Smooth muscle cell of the brain vasculature (primary cell): ENCODE data around the gene SPTLC1.
"Not testable (repeated sequence)": the region's sequence is repeated elsewhere in the genome, so short reads cannot be mapped to it uniquely, and the experiment has no call there.

Experiments used
- DNase-seq: peaks from one replicate; pipeline ENCODE4 v3.0.0-alpha.2; 2012; ENCODE audit warnings: low read depth, low spot score

The SPTLC1 gene

DNA sequence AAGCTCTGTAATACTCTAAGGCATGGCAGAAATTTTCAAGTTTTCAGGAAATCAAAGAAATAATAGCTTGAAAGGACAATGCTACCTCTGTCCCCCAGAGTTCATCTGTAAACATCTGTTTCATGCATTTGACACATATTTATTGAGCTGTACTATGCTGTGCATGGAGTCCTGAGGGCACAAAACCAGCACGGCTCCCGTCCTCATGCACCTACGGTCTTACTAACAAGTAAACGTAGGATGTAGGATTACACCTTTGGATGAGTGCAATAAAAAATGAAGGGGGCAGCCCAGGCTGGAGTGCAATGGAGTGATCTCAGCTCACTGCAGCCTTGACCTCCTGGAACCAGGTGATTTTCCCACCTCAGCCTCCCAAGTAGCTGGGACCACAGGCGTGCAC lies 81.9 kb downstream of the SPTLC1 start:
- no peak for DNase-seq

DNA sequence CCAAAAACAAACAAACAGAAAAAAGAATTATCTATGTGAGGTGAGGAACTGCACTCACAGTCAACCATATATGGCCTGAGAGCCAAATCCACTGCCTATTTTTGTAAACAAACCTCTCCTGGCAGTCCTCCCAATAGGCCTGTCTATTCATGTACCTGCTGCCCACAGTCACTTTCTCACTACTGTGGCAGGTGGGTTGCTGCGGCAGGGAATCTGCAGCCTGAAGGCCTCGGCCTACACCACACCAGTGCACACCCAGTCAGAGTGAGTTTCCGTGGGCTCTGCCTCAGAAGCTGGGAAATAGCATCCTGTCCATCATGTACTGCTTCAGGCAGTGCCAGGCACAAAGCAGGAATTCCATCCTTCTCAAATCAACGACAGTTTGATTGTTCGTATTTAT lies 82.3 kb downstream of the SPTLC1 start:
- no peak for DNase-seq

DNA sequence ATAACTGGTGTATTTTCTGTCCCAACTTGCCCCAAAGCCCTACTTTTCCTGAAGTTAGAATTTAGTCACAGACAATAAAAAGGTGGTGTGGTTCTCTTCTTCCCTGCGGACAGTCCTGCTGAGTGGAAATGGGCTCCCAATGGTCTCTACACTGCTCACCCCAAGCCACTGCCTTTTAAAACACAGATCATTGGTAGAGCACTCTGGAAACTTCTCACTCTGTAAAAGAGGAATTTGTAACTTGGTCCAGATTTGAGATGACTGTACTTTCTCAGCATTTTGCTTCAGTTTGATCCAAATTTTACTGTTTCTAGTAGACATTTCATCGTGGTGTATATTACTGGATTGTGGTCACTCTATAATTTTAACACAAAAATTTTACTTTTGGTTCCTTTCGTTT lies 84.8 kb downstream of the SPTLC1 start:
- no peak for DNase-seq

DNA sequence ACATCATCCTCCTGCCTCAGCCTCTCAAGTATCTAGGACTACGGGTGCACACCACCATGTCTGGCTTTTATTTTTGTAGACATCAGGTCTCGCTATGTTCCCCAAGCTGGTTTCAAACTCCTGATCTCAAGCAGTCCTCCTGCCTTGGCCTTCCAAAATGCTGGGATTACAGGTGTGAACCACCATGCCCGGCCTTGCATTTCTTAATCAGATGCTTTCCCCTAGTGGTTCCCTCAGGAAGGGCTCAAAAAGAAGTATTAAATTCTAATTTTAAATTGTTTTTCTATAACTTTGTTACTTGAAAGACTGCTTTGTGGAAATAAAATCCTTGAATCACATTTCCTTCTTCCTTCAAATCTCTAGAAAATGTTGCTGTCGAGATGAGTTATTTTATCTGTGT lies 85.7 kb downstream of the SPTLC1 start:
- DNase-seq = no peak

DNA sequence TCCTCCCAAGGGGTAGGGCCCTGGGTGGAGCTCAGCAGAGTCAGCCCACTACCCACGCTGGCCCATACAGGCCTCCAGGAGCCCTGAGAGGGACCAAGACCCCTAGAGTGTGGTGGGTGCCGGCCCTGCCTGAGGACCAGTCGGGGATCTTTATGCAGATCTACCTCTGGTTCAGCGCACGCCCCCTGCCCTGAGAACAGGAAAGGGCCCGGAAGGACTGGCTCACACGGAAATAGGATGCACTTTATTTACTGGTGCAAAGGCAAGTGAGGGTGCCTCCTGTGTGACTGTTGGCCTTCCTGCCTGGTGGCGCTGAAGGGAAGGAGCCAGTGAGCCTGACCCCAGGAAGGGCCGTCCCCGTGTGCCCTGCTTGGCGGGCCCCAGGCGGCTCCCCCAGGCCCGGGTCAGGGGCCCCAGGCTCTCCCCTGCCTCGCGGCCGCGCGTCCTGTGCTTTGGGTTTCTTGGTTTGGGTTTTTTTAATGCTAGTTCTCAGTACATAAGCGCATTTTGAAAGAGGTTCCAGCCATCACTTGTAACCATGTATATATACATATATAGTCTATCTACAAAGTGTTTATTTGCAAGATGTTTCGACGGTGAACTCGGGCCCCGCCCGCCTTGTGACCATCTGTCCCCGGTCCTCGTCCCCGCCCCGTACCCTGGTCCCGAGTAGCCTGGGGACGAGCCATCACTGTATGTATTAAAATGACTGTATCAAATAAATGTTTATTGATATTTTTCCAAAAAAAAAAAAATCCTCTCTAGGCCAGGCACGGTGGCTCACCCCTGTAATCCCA lies 88.8 kb downstream of the SPTLC1 start:
- no peak for DNase-seq

DNA sequence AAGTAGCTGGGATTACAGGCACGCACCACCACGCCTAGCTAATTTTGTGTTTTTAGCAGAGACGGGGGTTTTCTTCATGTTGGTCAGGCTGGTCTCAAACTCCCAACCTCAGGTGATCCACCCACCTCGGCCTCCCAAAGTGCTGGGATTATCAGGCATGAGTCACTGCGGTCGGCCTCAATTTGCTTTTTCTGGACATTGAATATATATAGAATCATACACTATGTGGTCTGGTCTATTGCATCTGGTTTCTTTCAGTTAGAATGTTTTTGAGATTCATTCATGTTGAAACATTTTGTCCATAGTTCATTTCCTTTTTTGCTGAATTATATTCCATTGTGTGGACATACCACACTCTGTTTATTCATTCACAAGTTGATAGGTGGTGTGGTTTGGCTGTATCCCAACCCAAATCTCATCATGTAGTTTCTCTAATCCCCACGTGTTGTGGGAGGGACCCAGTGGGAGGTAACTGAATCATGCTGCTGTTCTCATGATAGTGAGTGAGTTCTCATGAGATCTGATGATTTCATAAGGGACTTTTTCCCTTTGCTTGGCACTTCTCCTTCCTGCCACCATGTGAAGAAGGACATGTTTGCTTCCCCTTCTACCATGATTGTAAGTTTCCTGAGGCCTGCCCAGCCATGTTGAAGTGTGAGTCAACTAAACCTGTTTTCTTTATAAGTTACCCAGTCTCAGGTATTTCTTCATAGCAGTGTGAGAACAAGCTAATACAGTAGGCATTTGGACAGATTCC lies 93.2 kb downstream of the SPTLC1 start:
- peak; percentile 85 for DNase-seq

DNA sequence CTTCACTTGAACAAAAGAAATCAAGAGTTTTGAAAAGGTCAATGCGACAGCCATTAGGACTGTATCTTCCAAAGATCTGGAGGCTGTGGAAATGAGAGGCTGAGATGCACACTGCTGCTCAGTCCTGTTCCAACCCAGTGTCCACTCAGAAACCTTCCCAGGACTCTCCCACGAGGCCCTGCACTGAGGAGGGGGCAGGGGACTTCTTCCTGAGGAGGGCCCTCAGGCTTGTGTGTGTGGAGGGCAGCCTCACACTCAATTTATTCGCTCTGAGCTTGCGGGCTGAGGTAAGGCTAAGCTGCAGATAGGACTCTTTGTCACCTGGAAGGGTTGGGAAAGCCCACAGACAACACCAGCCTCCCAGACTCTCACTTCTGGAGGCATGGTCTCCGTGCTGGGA lies 95.6 kb downstream of the SPTLC1 start:
- no peak for DNase-seq

DNA sequence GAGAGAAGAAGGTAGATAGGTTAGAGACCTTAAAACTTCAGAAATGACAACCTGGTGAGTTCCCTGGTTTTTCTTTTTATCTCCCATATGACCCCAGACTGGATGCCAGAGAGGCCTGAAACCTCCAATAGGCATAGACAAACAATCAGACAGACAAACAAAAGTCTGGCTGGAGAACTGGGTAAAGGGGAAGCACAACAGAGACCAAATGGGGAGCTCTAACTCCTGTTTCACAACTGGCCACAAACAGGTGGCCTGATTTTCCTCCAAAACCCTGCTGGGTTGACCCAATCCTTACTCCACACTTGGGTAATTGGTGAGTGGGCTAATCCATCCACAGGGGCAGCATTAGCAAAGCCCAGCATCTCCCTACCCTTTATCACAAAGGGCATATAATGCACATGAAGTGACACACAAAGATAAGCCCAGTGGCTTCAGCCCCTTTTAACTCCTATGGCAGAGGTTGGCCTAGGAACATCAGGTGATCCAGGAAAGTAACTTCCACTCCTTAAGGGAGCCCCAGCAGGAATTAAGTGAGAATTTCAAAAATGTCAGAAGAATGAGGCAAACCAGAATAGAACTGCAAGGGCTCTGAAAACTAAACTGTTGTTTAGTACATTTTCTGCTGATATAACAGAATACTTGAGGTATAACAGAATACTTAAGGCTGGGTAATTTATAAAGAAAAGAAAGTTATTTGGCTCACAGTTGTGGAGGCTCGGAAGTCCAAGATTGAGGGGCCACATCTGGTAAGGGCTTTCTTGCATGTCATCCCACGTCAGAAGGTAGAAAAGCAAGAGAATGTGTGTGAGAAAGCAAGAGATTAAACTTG lies 104.3 kb downstream of the SPTLC1 start:
- DNase-seq = no peak

DNA sequence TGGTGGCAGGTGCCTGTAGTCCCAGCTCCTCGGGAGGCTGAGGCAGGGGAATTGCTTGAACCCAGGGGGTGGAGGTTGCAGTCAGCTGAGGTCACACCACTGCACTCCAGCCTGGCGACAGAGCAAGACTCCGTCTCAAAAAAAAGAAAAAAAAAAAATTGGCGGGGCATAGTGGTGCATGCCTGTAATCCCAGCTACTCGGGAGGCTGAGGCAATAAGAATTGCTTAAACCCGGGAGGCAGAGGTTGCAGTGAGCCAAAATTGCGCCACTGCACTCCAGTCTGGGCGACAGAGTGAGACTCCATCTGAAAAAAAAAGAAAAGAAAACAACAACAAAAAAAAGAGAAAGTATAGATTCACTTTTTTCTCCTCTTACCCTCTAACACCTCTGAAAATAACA lies 105.0 kb downstream of the SPTLC1 start:
- DNase-seq = not testable (repeated sequence)

DNA sequence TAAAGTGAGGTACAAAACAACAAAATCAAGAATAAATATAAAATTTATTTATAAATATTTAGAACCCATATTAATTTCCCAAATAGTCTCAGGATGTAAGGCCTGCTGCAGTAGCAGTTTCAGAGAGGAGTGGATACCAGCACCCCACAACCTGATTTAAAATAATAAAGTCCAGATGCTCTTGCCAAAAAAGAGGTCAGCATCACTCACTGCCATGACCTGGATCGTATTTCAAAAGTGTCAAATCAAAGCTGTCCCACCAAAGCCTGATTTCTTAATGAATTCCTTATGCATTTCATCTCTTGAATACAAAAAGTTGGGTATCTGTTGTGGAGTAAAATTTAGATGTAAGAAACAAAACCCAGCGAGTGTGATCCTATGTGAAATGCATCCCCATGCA lies 107.2 kb downstream of the SPTLC1 start:
- no peak for DNase-seq

DNA sequence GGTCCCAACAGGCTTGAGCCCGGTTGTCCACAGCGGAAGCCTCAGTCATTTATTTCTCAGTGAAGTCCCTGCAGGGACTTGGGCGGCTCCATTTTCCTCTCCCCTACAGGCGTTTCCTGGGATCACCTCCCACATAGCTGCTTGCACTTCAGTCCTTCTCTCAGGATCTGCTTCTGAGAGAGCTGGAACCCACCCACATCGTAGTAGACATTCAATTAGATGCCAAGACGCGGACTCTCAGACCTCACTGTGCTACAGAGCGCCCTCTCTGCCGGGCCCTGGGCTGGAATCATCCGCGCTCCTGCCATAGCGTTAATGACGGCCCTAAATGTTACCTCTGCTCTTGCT lies 111.2 kb downstream of the SPTLC1 start:
- no peak for DNase-seq

DNA sequence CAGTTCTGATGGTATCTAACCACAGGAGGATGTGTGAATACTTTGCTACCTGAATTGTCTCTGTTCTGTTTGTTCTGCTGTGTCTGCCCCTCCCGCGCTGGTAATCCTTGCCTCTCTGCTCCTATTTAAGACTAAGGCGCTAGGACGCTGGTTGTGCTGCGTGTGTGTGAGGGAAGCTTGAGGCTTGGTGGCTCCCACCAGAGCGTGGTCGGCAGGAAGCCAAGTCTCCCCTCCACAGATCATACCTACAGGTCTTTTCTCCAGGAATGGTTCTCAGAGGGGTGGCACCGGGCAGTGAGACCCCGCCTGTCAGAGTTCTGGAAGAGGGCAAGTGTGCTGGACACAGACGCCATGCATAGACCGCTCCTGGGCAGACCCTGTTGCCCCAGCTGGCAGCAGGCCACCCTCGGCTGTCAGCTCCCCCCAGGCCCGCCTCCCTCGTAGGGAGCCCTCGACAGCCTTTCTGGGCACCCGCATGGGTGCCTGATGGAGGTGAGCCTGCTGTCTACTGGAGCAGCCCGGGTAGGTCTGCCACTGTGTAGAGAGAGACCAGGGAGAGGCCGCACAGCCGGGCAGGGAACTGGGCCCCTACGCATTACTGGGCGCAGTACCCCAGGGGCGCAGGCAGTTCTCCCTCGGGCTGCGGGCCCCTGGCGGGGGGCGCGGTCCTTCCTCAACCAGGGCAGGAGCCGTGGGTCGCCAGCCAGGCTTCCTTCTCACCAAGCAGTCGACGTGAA lies 111.7 kb downstream of the SPTLC1 start:
- no peak for DNase-seq

DNA sequence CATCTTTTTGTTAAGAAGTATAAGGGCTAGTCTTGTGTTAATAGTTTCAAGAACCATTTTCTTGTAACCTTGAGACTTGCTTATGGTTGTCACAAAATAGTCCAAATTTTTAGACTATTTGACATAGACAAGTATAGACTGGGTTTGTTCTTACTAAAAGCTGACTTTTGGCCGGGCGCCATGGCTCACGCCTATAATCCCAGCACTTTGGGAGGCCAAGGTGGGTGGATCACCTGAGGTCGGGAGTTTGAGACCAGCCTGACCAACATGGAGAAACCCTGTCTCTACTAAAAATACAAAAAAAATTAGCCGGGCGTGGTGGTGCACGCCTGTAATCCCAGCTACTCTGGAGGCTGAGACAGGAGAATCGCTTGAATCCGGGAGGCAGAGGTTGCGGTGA lies 113.3 kb downstream of the SPTLC1 start:
- DNase-seq = not testable (repeated sequence)

DNA sequence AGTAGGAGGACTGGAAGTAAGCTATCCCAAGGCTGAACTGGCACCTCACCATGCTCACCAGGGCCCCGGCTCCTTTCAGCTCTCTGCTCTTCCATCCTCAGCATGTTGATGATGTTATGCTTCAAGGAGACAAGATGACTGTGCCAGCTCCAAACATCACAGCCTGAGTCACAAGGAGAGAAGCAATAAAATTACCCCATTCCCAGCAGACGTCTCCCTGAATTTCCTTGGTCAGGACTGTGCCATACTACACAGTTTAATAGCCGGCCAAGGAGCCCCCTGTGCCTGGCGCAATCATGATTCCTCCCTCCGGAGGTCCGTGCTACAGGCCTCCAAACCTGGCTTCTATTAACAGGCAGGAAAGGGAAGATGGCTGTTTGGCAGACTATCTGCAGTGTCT lies 114.0 kb downstream of the SPTLC1 start:
- DNase-seq = no peak

DNA sequence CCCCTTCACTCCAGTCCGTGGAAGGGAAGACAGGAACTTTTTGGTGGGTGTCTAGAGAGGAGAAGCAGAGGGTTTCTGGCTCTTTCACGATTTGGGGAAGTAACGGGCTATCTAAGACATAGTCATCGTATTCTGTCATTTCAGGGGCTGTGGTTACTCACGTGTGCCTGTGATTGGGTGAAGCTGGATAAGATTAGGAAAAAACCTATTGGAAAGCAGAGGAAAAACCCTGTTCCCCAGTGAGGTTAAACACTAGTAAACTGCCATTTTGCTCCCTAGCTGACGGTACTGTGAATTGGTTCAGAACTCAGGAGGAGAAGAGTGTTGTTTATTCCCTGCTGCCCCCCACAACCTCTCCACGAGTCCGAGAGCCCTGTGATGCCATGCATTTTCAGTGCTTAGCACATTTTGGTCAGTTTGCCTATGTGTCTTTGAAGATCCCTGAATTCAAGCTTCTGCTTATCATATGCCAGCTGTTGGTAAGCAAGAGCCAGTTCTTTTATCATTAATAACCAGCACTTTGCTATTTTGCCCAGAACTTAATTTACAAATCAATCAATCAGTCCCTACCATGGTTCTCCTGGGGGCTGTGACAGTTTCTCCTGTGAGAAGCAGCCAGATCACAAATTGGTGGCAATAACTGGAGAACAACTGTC lies 120.1 kb downstream of the SPTLC1 start:
- DNase-seq = no peak

DNA sequence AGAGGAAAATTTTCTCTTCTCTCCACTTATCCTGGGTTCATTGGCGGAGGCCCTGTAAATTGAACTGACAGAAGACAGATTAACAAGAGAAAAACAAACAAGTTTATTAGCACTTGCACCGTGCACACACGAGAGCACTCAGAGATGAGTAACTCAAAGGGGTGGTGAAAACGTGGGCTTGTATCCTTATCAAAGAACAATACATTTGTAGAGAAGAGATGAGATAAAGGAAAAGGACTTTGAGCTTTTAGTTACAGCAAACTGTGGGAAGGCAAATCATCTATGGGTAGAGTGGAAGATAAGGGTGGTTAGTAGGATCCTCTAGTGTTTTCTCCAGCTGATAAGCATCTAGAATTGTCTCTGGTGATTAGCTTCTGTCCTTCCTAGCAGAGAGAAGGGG lies 120.8 kb downstream of the SPTLC1 start:
- DNase-seq = no peak

DNA sequence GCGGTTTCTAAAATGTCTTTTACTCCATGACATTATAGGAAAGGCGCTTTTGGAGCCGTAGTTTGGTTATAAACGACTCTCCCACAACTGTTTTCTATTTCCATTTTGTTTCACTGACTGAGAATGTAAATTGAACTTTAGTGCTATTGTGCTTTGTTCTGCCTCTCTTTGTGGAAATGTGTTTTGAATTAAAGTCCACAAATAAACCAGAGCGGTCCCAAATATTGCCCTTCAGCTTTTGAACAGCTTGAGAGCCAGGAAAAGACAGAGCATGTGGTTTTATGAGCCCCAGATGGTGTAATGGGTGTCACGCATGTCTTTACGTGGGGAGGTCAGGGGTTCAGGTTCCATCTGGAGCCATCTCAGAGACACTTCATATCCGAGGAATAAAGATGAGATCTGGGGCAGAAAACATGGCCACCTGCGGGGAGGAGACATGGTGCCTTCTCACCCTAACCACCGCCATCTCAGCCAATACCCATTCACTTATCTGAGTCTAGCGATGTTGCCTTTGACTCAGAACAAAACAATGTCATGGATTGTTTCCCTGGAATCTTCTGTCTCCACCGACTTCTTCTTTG lies 122.7 kb downstream of the SPTLC1 start:
- peak; percentile 43 for DNase-seq

DNA sequence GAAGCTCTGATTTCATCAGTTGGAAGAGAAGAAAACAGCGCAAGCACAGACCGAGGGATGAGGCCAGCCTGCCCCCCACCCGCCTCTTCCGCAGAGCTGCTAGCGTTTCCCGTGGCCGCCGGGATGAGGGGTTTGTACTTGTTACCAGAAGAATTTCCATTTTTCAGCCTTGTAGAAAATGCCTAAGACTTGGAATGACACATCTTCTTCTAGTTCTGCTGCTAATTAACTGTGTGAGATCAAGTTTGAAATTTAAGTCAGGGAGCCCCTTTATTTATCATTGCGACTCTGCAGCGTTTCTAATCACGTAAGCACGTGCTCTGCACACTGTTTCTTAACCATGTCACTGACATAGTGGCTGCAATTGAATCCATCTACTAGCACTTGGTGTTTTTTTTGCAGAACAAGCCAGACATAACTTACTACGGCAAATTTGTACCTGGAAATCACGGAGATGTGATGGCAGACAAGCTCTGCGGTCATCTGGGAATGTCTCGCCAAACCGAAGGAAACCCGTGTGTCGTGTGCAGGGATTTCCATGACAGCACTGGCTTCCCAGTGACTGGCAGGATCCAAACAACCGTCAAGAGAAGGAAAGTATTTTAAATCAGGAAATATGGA lies 123.4 kb downstream of the SPTLC1 start:
- no peak for DNase-seq

DNA sequence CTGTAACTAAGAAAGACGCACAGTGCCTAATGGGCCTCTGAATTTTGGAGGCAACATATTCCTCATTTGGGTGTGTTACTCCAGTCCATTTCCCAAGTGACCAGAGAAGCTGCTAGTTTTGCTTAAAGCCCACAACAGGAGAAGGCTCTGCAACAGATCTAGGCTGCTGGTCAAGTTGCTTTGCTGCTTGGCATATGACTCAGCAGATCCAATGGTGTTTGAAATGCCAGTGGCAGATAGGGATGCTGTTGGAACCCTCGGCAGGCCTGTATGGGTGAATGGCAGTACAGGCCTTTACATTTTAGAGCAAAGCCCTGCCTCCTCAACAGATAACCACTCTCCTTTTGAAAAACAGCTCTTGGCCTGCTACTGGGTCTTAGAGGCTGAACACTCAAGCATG lies 129.0 kb downstream of the SPTLC1 start:
- DNase-seq = no peak

DNA sequence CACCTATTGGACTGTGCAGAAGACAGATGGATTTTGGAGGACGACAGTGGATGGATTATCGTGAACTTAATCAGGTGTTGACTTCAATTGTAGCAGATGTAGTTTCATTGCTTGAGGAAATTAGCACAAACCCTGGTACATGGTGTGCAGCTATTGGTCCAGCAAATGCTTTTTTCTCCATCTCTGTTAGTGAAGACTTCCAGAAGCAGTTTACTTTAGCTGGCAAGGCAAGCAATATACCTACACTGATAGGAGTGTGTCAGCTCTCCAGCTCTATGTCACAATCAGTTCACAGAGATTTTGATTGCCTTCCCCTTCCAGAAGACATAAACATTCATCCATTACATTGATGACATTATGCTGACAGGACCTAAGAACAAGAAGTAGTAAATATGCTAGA lies 129.5 kb downstream of the SPTLC1 start:
- DNase-seq = no peak
